PFSK-1 (cell line): ENCODE results near the gene SH2D4B.

Experiments
- FOXP2 ChIP-seq: optimal IDR thresholded peaks from 2 replicates; pipeline ENCODE3; 2011; ENCODE audit warnings: borderline replicate concordance, control low read depth, inconsistent platforms; ENCODE audit not compliant: insufficient read depth; ENCODE audit errors: extremely low read length, extremely low read depth
- POLR2AphosphoS5 ChIP-seq: IDR thresholded peaks from 2 replicates; pipeline ENCODE4 v1.6.1; 2012; ENCODE audit warnings: low read depth, mild to moderate bottlenecking, control low read depth, low read length, moderate library complexity
- SIN3A ChIP-seq: IDR thresholded peaks from 2 replicates; pipeline ENCODE4 v1.6.1; 2012; ENCODE audit warnings: mild to moderate bottlenecking, low read length, moderate library complexity, borderline replicate concordance; ENCODE audit not compliant: insufficient read depth
- TAF1 ChIP-seq: IDR thresholded peaks from 2 replicates; pipeline ENCODE4 v1.6.1; 2012; ENCODE audit warnings: low read length, control low read depth, borderline replicate concordance; ENCODE audit not compliant: insufficient read depth
- TF ChIP-seq, protein P1 (sequence below), 2 experiments: IDR thresholded peaks; 2 replicates each; pipeline versions ENCODE4 v1.6.1 to v1.8.0; 2011 to 2012; ENCODE audit warnings: low read depth in 2 of 2, low read length in 2 of 2, control low read depth in 1 of 2, inconsistent platforms in 1 of 2, mild to moderate bottlenecking in 1 of 2, moderate library complexity in 1 of 2; ENCODE audit not compliant: insufficient read depth in 1 of 2

The SH2D4B gene

DNA sequence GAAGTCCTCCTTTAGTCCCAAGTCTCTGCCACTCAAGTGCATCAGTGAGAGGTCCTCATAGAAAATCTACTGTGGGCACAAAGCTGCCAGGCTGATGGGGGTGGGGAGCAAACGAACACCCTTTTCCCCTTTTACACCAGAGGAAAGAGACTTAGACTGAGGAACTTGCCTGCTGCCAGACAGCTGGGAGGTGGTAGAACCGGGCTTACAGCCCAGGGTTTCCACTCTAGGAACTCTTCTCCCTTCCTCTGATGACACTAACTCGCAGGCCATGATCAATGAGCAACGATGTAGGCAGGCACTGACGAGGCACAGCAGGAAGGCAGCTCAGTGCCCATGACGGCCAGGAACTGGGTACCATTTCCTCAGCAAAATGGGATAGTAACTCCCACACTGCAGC is 11.0 kb upstream of the SH2D4B start:
- TF ChIP-seq FOXP2 (no peak), POLR2AphosphoS5 (no peak), SIN3A (no peak), TAF1 (no peak)
- TF ChIP-seq, protein P1, sequence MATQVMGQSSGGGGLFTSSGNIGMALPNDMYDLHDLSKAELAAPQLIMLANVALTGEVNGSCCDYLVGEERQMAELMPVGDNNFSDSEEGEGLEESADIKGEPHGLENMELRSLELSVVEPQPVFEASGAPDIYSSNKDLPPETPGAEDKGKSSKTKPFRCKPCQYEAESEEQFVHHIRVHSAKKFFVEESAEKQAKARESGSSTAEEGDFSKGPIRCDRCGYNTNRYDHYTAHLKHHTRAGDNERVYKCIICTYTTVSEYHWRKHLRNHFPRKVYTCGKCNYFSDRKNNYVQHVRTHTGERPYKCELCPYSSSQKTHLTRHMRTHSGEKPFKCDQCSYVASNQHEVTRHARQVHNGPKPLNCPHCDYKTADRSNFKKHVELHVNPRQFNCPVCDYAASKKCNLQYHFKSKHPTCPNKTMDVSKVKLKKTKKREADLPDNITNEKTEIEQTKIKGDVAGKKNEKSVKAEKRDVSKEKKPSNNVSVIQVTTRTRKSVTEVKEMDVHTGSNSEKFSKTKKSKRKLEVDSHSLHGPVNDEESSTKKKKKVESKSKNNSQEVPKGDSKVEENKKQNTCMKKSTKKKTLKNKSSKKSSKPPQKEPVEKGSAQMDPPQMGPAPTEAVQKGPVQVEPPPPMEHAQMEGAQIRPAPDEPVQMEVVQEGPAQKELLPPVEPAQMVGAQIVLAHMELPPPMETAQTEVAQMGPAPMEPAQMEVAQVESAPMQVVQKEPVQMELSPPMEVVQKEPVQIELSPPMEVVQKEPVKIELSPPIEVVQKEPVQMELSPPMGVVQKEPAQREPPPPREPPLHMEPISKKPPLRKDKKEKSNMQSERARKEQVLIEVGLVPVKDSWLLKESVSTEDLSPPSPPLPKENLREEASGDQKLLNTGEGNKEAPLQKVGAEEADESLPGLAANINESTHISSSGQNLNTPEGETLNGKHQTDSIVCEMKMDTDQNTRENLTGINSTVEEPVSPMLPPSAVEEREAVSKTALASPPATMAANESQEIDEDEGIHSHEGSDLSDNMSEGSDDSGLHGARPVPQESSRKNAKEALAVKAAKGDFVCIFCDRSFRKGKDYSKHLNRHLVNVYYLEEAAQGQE (IDR thresholded peaks at IDR 0.05; ENCODE audit: insufficient read depth in 1 of 2, low read depth in 2 of 2, low read length in 2 of 2): no peak

- TF ChIP-seq POLR2AphosphoS5: no peak
- TF ChIP-seq SIN3A: no peak
Observed at GRCh38 chr10:80528185-80528700, 9.5 kb upstream of the SH2D4B start.

DNA sequence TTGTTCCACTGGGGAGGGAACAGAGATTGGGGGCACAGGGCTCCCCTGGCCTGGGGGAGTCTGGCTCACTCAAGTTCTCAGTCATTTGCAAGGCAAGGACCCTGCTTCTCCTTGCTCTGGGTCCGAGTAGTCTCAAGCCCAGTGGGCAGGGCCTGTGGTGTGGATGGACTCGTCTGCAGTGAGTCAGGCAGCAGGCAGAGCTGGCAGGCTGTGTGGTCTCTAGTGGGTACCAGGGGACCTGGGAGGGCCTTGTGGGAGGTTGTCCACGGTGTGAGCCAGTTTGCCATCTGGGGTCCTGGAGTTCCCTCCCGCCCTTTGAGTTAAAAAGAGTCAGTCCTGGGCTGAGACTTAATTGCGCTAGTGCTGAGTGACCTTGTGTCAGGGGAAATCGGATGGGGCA is 8.8 kb upstream of the SH2D4B start:
- TF ChIP-seq TAF1 (no peak), SIN3A (no peak), FOXP2 (no peak), POLR2AphosphoS5 (no peak)
- TF ChIP-seq, protein P1 (IDR thresholded peaks at IDR 0.05; ENCODE audit: insufficient read depth in 1 of 2, low read depth in 2 of 2, low read length in 2 of 2): no peak

- TF ChIP-seq FOXP2 (no peak), SIN3A (no peak), POLR2AphosphoS5 (no peak), TAF1 (no peak)
- TF ChIP-seq, protein P1 (IDR thresholded peaks at IDR 0.05; ENCODE audit: insufficient read depth in 1 of 2, low read depth in 2 of 2, low read length in 2 of 2): no peak
Observed at GRCh38 chr10:80529604-80530003, 8.1 kb upstream of the SH2D4B start.

GRCh38 chr10:80530251-80530650 is 7.5 kb upstream of the SH2D4B start:
- TF ChIP-seq POLR2AphosphoS5: no peak
- TF ChIP-seq, protein P1 (IDR thresholded peaks at IDR 0.05; ENCODE audit: insufficient read depth in 1 of 2, low read depth in 2 of 2, low read length in 2 of 2): no peak
- TF ChIP-seq FOXP2: no peak
- TF ChIP-seq SIN3A: no peak
- TF ChIP-seq TAF1: no peak
